GM13977 (cell line): ENCODE results near the gene TRPC3.
"Not testable (repeated sequence)": the region's sequence is repeated elsewhere in the genome, so short reads cannot be mapped to it uniquely, and the experiment has no call there.

Experiments
- DNase-seq: peaks from one replicate; pipeline ENCODE4 v3.0.0; 2012; ENCODE audit warnings: low spot score
- in situ Hi-C: fragments of 300-500 bp; cut with MboI; formaldehyde crosslinking; loops from one replicate; pipeline ENCODE4 v1.12.0; 2022; ENCODE audit warnings: low sequenced_read_pairs, low pct_unique_long_range_greater_than_20kb, mixed read lengths, inconsistent platforms; ENCODE audit not compliant: unreplicated experiment
- TF ChIP-seq, protein P1 (sequence below): IDR thresholded peaks from 2 replicates; pipeline ENCODE4 v1.5.1; 2012; ENCODE audit warnings: mild to moderate bottlenecking, control low read depth; ENCODE audit not compliant: insufficient read depth; ENCODE audit errors: extremely low read depth, missing control alignments

TRPC3 gene

DNA sequence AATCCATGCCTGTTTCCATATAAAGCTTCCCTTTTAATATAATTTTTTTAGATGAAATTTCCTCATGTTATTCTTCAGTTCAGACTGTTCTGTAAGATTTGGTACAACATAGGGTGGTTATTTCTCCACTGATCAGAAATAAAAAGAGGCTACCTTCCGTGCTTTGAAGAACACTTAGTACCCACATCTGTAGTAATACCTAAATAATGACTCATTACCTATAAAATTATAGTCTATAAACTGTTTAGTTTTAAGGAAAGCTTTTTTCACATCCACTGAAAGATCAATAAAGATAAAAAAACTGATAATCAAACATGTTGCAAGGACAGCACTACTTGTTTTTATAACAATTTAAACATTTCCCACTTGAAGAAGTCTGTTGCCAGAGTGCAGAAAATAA lies 23.9 kb downstream of the TRPC3 start:
- TF ChIP-seq, protein P1, sequence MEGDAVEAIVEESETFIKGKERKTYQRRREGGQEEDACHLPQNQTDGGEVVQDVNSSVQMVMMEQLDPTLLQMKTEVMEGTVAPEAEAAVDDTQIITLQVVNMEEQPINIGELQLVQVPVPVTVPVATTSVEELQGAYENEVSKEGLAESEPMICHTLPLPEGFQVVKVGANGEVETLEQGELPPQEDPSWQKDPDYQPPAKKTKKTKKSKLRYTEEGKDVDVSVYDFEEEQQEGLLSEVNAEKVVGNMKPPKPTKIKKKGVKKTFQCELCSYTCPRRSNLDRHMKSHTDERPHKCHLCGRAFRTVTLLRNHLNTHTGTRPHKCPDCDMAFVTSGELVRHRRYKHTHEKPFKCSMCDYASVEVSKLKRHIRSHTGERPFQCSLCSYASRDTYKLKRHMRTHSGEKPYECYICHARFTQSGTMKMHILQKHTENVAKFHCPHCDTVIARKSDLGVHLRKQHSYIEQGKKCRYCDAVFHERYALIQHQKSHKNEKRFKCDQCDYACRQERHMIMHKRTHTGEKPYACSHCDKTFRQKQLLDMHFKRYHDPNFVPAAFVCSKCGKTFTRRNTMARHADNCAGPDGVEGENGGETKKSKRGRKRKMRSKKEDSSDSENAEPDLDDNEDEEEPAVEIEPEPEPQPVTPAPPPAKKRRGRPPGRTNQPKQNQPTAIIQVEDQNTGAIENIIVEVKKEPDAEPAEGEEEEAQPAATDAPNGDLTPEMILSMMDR: no peak
- in situ Hi-C loops: no loop called here
- no peak for DNase-seq

DNA sequence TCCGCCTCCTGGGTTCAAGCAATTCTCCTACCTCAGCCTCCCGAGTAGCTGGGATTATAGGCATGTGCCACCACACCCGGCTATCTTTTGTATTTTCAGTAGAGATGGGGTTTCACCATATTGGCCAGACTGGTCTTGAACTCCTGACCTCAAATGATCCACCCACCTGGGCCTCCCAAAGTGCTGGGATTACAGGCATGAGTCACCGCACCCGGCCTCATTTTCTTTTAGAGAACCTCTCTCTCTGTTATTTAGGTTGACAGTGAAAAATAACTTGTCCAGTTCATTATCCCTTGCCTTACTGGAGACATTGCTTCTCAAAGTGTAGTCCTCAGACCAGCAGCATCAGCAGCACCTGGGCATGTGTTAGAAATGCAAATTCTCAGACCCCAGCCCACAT lies 25.4 kb downstream of the TRPC3 start:
- DNase-seq, in situ Hi-C loops: not testable (repeated sequence)

DNA sequence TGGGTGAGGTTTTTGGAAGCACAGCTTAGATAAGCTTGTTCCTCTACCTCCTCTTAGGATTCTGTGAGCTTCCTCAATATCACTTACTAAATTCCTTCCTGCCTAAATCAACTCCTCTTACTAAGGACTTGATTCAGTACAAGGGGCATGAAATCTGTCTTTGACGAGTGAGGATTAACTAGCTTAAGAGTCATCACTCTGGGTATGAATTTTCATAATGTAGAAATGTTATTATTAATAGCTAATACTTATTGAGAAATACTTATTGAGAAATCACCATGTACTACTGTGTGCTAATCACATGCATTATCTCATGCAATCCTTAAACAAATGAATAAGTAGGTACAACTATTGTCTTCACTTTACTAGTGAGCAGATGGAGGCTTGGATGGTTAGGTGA lies 28.6 kb downstream of the TRPC3 start:
- in situ Hi-C loops: loop anchor here (25.0 kb wide), 1 partner anchor 664 kb away; no protein-coding TSS in a partner anchor
- no peak for DNase-seq
- TF ChIP-seq, protein P1: no peak

DNA sequence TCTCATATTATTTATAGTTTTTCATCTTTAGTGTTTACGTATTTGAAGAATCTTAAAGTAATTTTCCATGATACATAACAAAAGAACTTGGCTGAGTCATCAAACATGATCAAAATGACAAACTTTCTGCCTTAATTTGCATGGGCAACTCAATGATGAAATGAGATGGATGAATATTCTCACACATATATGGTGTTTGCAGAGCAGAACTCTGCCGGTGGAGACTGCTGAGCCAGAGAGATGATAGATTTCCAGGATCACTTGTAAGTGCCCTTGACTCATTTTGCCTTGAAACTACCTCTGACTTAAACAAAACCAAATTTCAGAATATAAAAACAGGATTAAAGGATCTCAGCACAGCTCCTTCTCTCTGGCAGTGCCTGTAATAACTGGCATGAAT lies 38.2 kb downstream of the TRPC3 start:
- TF ChIP-seq, protein P1: no peak
- no peak for DNase-seq
- in situ Hi-C loops: loop anchor here (25.0 kb wide), 1 partner anchor 674 kb away; no protein-coding TSS in a partner anchor

DNA sequence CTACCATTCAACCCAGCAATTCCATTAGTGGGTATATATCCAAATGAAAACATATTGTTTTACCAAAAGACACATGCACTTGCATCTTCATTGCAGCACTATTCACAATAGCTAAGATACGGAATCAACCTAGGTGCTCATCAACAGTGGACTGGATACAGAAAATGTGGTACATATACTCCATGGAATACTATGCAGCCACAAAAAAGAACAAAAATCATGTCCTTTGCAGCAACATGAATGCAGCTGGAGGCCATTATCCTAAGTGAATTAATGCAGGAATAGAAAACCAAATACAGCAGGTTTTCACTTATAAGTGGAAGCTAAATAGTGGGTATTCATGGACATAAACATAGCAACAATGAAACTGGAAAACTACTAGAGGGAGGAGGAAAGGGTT lies 43.5 kb downstream of the TRPC3 start:
- TF ChIP-seq, protein P1: no peak
- in situ Hi-C loops: loop anchor here (25.0 kb wide), 1 partner anchor 679 kb away; no protein-coding TSS in a partner anchor
- no peak for DNase-seq

DNA sequence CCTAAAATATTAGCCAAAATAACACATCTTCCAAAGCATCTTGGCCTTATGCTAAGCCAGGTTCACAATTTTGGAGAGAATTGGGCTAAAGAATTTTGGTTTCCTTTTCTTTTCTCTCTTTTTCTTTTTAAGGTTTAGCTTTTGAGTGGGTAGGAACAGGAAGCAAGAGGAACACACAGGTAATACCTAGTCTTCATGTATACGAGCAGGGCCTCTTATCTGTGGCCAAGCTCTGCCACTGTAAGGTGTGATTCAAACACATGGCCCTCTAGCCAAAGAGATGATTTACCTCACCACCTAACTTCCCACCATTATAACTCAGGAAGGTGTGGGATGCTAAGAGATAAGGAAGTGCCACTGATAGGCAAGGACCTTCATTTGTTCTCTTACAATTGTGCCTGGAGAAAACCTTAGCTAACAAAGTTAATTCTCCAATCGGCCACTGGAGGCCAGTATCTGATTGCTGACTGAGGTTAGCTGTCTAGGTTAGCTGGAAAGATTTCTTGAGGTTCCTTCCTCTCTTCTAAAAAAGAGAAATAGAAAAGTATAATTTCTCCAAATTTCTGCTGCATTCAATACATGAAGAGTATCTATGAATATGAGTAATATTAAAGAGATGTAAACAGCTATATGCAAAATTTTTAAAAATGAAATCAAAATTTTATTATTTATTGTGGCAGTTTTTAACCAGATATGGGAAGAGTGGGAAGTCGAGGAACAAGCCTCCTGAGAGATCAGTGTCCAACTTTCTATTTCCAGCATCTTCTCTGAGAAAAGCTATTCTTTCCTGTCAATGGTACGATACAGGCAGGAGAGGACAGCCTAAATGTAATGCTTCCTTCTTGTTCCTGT lies 51.5 kb downstream of the TRPC3 start:
- TF ChIP-seq, protein P1: peak; percentile 69
- in situ Hi-C loops: loop anchor here (25.0 kb wide), 1 partner anchor 687 kb away; no protein-coding TSS in a partner anchor
- peak; percentile 24 for DNase-seq

DNA sequence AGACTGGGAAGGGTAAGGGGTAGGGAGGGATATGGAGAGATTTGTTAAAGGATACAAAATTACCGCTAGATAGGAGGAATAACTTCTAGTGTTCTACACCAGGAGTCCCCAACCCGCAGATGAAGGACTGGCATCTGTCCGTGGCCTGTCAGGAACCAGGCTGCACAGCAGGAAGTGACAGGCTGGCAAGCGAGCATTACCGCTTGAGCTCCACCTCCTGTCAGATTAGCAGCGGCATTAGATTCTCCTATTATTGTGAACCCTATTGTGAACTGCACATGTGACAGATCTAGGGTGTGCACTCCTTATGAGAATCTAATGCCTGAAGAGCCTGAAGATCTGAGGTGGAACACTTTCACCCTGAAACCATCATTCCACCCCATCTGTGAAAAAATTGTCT lies 53.7 kb downstream of the TRPC3 start:
- DNase-seq: no peak
- TF ChIP-seq, protein P1: no peak
- in situ Hi-C loops: no loop called here
